Keratinocyte (primary cell): Measurements from ENCODE around the gene HCK. TPM values are rescaled to one million over a fixed set of nuclear protein-coding genes. Genes with fewer than 3 reads are reported as not detected.

Source experiments
- DNase-seq: peaks from one replicate; pipeline ENCODE4 v3.0.0-alpha.2; 2011; ENCODE audit warnings: low read depth, missing footprints, low spot score
- FAIRE-seq: peaks from 2 replicates; lab custom pipeline; 2011; peaks lifted over from hg19 to GRCh38; lab: Jason Lieb, UNC
- H2AFZ ChIP-seq: 2 replicates; pipeline ENCODE4 v1.6.0; 2012; ENCODE audit warnings: low read length, control low read depth, inconsistent platforms; ENCODE audit not compliant: control insufficient read depth
- H3K27ac ChIP-seq: 2 replicates; pipeline ENCODE4 v1.5.1; 2011; ENCODE audit warnings: low read length; ENCODE audit not compliant: control insufficient read depth, insufficient read depth
- H3K27me3 ChIP-seq: 3 replicates; pipeline ENCODE4 v1.6.0; 2011; ENCODE audit warnings: low read length; ENCODE audit not compliant: control insufficient read depth, insufficient read depth; ENCODE audit errors: extremely low read depth
- H3K36me3 ChIP-seq, 2 experiments: 2 replicates in 1 of 2; 3 replicates in 1 of 2; pipeline ENCODE4 v1.5.1; 2011; ENCODE audit warnings: low read length in 2 of 2, mild to moderate bottlenecking in 1 of 2; ENCODE audit not compliant: control insufficient read depth in 2 of 2, insufficient read depth in 2 of 2; ENCODE audit errors: extremely low read depth in 1 of 2
- H3K4me1 ChIP-seq: 3 replicates; pipeline ENCODE4 v1.5.1; 2011; ENCODE audit warnings: low read length; ENCODE audit not compliant: control insufficient read depth, insufficient read depth; ENCODE audit errors: extremely low read depth
- H3K4me2 ChIP-seq: 3 replicates; pipeline ENCODE4 v1.6.0; 2011; ENCODE audit warnings: low read depth, low read length; ENCODE audit not compliant: control insufficient read depth, insufficient read depth; ENCODE audit errors: extremely low read depth
- H3K4me3 ChIP-seq, 3 experiments: fragments of 200-600 bp in 1 of 3; sonication (generic) in 1 of 3; 2 replicates in 2 of 3; 3 replicates in 1 of 3; pipeline ENCODE4 v1.5.1; 2011 to 2016; ENCODE audit warnings: low read length in 3 of 3, mild to moderate bottlenecking in 3 of 3, control low read depth in 2 of 3, inconsistent platforms in 1 of 3, low read depth in 1 of 3, mixed read lengths in 1 of 3, mixed run types in 1 of 3, moderate library complexity in 1 of 3; ENCODE audit not compliant: control insufficient read depth in 2 of 3, insufficient read depth in 2 of 3; ENCODE audit errors: extremely low read depth in 1 of 3
- H3K79me2 ChIP-seq: 2 replicates; pipeline ENCODE4 v1.6.0; 2012; ENCODE audit warnings: low read length; ENCODE audit not compliant: control insufficient read depth, insufficient read depth
- H3K9ac ChIP-seq: 3 replicates; pipeline ENCODE4 v1.6.0; 2011; ENCODE audit warnings: low read length; ENCODE audit not compliant: control insufficient read depth, insufficient read depth; ENCODE audit errors: extremely low read depth
- H3K9me1 ChIP-seq: 3 replicates; pipeline ENCODE4 v1.6.0; 2011; ENCODE audit warnings: low read length; ENCODE audit not compliant: control insufficient read depth, insufficient read depth; ENCODE audit errors: extremely low read depth
- H3K9me3 ChIP-seq: 2 replicates; pipeline ENCODE4 v1.5.1; 2012; ENCODE audit warnings: low read depth, low read length; ENCODE audit not compliant: control insufficient read depth
- H4K20me1 ChIP-seq: 3 replicates; pipeline ENCODE4 v1.6.0; 2011; ENCODE audit warnings: low read length; ENCODE audit not compliant: control insufficient read depth, insufficient read depth; ENCODE audit errors: extremely low read depth
- EZH2 ChIP-seq: IDR thresholded peaks from one replicate; pipeline ENCODE4 v1.6.1; 2012; ENCODE audit warnings: inconsistent platforms, mild to moderate bottlenecking, low read length, moderate library complexity
- dilution Hi-C: fragments of 300-500 bp; cut with MboI; formaldehyde crosslinking; loops from one replicate; pipeline ENCODE4 v1.7.0; 2020; ENCODE audit warnings: low sequenced_read_pairs; ENCODE audit not compliant: extremely low pct_ligation_motif_present
- polyA plus RNA-seq, 5 experiments: library from polyadenylated mRNA; depleted of rRNA in 3 of 5; stranded (reverse) in 3 of 5; stranded (forward) in 1 of 5; unstranded in 1 of 5; fragments of >200 nt; gene quantifications; 1 replicate in 1 of 5; 2 replicates in 3 of 5; 3 replicates in 1 of 5; pipeline versions ENCODE4 v1.2.1 to v1.2.3, GENCODE V29; 2011 to 2012; ENCODE audit warnings: missing spikeins in 2 of 5, low read depth in 1 of 5, low replicate concordance in 1 of 5
- TF ChIP-seq, protein P1 (sequence below), 3 experiments: IDR thresholded peaks in 1 of 3; conservative IDR thresholded peaks in 1 of 3; optimal IDR thresholded peaks in 1 of 3; 2 replicates in 2 of 3; 3 replicates in 1 of 3; pipeline versions ENCODE3 to v1.5.1; 2011; ENCODE audit warnings: low read length in 3 of 3, mild to moderate bottlenecking in 3 of 3, moderate library complexity in 2 of 3, control low read depth in 1 of 3, inconsistent platforms in 1 of 3; ENCODE audit not compliant: insufficient read depth in 2 of 3; ENCODE audit errors: extremely low read depth in 1 of 3

HCK gene
- polyA plus RNA-seq, 1 donor (not counting 4 experiments of a cell fraction or from before 2014, with no cell fraction given): not detected

DNA sequence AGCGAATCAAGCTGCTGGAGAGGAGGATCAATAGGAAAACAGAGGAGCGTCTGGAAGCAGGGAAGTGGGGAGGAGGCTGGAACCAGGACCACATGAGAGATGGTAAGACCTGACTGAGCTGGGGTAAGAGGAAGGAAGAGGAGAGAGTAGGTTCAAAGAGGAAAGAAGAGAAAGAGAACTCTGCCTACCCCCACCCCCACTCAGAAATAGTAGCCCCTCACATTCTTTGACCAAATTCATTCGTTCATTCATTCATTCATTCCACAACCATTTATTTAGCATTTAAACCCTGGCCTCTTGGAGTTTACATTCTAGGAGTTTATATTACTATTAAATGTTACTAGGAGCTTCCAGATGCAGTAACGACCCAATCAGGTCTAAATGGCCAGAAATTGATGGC lies 15.8 kb upstream of the HCK start:
- DNase-seq: no peak
- Histone ChIP-seq H3K36me3 (no peaks in the 10 kb centered on the region), H3K4me2 (no peak overlapping the region), H3K4me1 (peaks cover 3% of the 10 kb centered on the region), H3K79me2 (no peaks in the 10 kb centered on the region), H3K9me3 (no peaks in the 10 kb centered on the region), H3K9me1 (no peaks in the 10 kb centered on the region), H3K27ac (no peak overlapping the region), H2AFZ (no peak overlapping the region), H4K20me1 (no peaks in the 10 kb centered on the region), H3K27me3 (peaks cover 32% of the 10 kb centered on the region), H3K4me3 (no peak overlapping the region), H3K9ac (no peak overlapping the region)
- TF ChIP-seq, protein P1, sequence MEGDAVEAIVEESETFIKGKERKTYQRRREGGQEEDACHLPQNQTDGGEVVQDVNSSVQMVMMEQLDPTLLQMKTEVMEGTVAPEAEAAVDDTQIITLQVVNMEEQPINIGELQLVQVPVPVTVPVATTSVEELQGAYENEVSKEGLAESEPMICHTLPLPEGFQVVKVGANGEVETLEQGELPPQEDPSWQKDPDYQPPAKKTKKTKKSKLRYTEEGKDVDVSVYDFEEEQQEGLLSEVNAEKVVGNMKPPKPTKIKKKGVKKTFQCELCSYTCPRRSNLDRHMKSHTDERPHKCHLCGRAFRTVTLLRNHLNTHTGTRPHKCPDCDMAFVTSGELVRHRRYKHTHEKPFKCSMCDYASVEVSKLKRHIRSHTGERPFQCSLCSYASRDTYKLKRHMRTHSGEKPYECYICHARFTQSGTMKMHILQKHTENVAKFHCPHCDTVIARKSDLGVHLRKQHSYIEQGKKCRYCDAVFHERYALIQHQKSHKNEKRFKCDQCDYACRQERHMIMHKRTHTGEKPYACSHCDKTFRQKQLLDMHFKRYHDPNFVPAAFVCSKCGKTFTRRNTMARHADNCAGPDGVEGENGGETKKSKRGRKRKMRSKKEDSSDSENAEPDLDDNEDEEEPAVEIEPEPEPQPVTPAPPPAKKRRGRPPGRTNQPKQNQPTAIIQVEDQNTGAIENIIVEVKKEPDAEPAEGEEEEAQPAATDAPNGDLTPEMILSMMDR (optimal IDR thresholded peaks at IDR 0.05 in 1 of 3, IDR thresholded peaks at IDR 0.05 in 1 of 3, conservative IDR thresholded peaks at IDR 0.05 in 1 of 3; ENCODE audit: extremely low read depth in 1 of 3, insufficient read depth in 2 of 3, low read length in 3 of 3): no peak
- no peak for TF ChIP-seq EZH2
- no peak for FAIRE-seq
- dilution Hi-C loops: no loop called here

DNA sequence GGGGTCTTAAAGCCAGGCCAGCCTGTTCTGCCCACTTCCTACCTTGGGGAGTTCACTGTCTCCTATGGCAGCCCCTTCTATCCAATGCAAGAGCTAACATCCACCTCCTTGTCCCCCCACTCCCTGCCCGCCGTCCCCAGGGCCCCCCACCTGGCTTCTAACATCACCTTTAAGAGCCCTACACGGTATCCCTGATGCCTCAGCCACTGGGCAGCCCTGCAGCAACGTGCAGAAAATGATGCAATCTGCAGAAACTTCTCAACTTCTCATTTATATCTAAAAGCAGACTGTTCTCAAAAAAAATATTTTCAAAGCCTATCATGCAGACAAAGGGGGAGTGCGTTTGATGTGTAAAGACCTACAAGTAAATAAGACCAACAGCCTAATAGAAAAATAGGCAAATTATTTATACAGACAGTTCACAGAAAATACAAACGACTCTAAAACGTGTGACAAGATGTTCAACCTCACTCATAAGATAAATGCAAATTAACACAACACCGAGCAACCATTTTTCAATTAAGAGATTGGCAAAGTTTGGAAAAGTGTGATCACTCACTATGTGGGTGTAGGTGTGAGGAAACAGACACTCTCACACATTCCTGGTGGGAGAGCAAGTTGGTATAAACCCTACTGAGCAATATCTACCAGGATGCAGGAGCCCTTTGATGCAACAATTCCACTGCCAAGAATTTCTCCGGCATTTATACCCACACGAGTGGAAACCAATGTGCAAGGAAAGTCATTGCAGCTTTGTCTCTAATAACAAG lies 15.1 kb upstream of the HCK start:
- no peaks in the 10 kb centered on the region for H3K9me1 ChIP-seq
- H3K36me3 ChIP-seq: no peaks in the 10 kb centered on the region
- FAIRE-seq: no peak
- no peak overlapping the region for H3K9ac ChIP-seq
- dilution Hi-C loops: no loop called here
- peaks cover 26% of the 10 kb centered on the region for H3K27me3 ChIP-seq
- no peak for DNase-seq
- H4K20me1 ChIP-seq: no peaks in the 10 kb centered on the region
- peaks cover 3% of the 10 kb centered on the region for H3K4me1 ChIP-seq
- no peaks in the 10 kb centered on the region for H3K79me2 ChIP-seq
- TF ChIP-seq, protein P1 (optimal IDR thresholded peaks at IDR 0.05 in 1 of 3, IDR thresholded peaks at IDR 0.05 in 1 of 3, conservative IDR thresholded peaks at IDR 0.05 in 1 of 3; ENCODE audit: extremely low read depth in 1 of 3, insufficient read depth in 2 of 3, low read length in 3 of 3): no peak
- TF ChIP-seq EZH2: no peak
- no peak overlapping the region for H3K27ac ChIP-seq
- H2AFZ ChIP-seq: no peak overlapping the region
- no peak overlapping the region for H3K4me2 ChIP-seq
- no peaks in the 10 kb centered on the region for H3K9me3 ChIP-seq
- H3K4me3 ChIP-seq: no peak overlapping the region
